Ecto neural progenitor cell (in vitro differentiated cells): ENCODE results near the gene HOXA13.

Experiments
- DNase-seq: peaks from one replicate; pipeline ENCODE4 v3.0.0-alpha.2; 2018; ENCODE audit warnings: low spot score

The HOXA13 gene

GRCh38 chr7:27170426-27171324 is 29.2 kb downstream of the HOXA13 start:
- DNase-seq, result no peak

GRCh38 chr7:27169658-27170425 is 30.0 kb downstream of the HOXA13 start:
- no peak for DNase-seq

GRCh38 chr7:27168265-27168947 is 31.5 kb downstream of the HOXA13 start:
- DNase-seq, result no peak

GRCh38 chr7:27167916-27168264 is 32.0 kb downstream of the HOXA13 start:
- DNase-seq, result no peak

- DNase-seq, result no peak
These were observed 33.1 kb downstream of the HOXA13 start for GRCh38 chr7:27166531-27167505.

GRCh38 chr7:27165996-27166530 is 33.8 kb downstream of the HOXA13 start:
- no peak for DNase-seq

GRCh38 chr7:27165089-27165995 is 34.5 kb downstream of the HOXA13 start, which contains the start of gene HOXA9:
TSS of gene HOXA9 (minus strand) at chr7:27165537. CDS start at chr7:27165457, 80 bp downstream.
- DNase-seq, result no peak

- peak; percentile 81 for DNase-seq
These were observed 35.4 kb downstream of the HOXA13 start for GRCh38 chr7:27164367-27165088.

- no peak for DNase-seq
These were observed 35.9 kb downstream of the HOXA13 start for GRCh38 chr7:27164045-27164366.

GRCh38 chr7:27163288-27164044 is 36.4 kb downstream of the HOXA13 start:
- no peak for DNase-seq

- no peak for DNase-seq
These were observed 37.2 kb downstream of the HOXA13 start for GRCh38 chr7:27162561-27163287.

- DNase-seq, result no peak
These were observed 38.0 kb downstream of the HOXA13 start for GRCh38 chr7:27161721-27162560.

GRCh38 chr7:27161214-27161720 is 38.6 kb downstream of the HOXA13 start:
- no peak for DNase-seq

GRCh38 chr7:27160546-27161213 is 39.2 kb downstream of the HOXA13 start:
- peak; percentile 94 for DNase-seq

- no peak for DNase-seq
These were observed 39.7 kb downstream of the HOXA13 start for GRCh38 chr7:27160145-27160545.
